ENCODE measurements around the gene KLHL35.

KLHL35 gene

DNA sequence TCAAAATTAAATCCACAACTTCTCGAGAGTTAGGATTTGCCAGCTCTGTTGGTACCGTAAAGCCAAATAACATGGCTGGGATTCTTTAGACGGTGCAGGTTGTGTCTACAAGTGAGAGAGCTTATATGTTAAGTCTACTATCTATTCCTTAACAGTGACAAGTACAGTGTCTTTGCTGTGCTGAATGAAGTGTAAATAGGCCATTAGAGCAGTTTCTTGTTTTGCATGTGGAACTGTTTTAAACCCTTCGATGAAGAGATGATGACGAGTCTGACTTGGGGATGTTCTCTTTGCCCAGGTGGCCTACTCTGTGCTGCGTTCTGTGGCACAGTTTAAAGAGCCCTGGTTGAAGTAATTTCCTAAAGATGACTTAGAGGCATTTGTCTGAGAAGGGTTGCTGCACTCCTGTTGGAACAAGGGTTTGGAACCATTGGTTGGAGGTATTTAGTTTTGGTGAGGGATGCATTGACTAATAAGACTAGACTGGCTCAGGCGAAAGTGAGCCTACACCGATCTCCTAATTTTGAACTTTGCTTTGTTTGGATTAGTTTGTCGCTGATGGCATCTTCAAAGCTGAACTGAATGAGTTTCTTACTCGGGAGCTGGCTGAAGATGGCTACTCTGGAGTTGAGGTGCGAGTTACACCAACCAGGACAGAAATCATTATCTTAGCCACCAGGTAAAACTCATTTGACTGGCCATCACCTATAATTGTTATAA, 32.7 kb downstream of the KLHL35 start:
- H3K36me3 ChIP-seq (ENCODE audit: low read depth), result peaks cover 59% of the 10 kb centered on the region
- H3K27ac ChIP-seq (ENCODE audit: poor library complexity, severe bottlenecking), result peak overlapping the region; percentile 91
- TF ChIP-seq, protein P1, sequence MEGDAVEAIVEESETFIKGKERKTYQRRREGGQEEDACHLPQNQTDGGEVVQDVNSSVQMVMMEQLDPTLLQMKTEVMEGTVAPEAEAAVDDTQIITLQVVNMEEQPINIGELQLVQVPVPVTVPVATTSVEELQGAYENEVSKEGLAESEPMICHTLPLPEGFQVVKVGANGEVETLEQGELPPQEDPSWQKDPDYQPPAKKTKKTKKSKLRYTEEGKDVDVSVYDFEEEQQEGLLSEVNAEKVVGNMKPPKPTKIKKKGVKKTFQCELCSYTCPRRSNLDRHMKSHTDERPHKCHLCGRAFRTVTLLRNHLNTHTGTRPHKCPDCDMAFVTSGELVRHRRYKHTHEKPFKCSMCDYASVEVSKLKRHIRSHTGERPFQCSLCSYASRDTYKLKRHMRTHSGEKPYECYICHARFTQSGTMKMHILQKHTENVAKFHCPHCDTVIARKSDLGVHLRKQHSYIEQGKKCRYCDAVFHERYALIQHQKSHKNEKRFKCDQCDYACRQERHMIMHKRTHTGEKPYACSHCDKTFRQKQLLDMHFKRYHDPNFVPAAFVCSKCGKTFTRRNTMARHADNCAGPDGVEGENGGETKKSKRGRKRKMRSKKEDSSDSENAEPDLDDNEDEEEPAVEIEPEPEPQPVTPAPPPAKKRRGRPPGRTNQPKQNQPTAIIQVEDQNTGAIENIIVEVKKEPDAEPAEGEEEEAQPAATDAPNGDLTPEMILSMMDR (IDR thresholded peaks at IDR 0.05; ENCODE audit: poor library complexity, severe bottlenecking), result no peak
- peak overlapping the region; percentile 81 for H3K4me3 ChIP-seq (ENCODE audit: severe bottlenecking)
- no peaks in the 10 kb centered on the region for H3K27me3 ChIP-seq (ENCODE audit: insufficient read depth, poor library complexity, severe bottlenecking)
- no peak for DNase-seq (ENCODE audit: low spot score)
- H3K4me1 ChIP-seq (ENCODE audit: insufficient read depth, poor library complexity, severe bottlenecking), result peaks cover 14% of the 10 kb centered on the region
- peak; percentile 26 for ATAC-seq (ENCODE audit: low read depth)
- H3K9me3 ChIP-seq (ENCODE audit: severe bottlenecking), result no peaks in the 10 kb centered on the region

DNA sequence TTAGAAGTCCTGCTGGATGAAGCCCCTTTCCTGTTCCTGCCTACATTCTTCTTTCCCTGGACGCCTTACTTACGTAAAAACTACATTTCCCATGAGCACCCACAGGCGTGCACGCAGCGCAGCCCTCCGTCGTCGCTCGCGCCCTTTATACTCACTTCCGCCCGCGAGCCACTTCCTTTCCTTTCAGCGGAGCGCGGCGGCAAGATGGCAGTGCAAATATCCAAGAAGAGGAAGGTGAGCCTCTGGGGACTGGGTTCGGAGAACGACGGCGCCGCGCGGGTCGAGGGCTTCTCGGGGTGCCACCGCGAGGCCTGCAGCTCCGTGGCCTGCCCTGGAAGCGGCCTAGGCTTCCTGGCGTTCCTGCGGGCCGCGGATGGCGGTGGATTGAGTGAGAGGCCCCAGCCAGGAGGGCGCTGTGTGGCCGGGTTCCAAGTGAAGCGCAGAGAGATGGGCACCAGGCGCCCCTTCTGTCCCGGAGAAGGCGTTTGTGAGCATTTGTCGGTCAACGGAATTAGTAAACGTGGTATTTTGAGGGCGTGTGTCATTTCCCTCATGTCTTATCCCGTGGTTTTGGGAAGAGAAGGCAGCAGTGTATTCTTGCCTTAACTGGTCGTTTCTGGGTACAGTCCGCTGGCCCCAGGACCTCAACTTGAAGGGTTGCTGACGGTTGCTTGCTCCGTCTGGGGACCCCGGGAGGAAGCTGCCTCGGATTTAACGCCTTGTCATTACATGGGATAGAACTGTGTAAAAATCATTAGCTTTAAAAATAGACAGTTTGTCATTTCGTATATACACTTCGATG, 33.5 kb downstream of the KLHL35 start, which contains the start of gene RPS3:
RPS3 (plus strand) TSS at position 175 of the 802 bp plus-strand sequence; CDS start at position 205, 30 bp downstream.
- Histone ChIP-seq H3K4me1 (ENCODE audit: insufficient read depth, poor library complexity, severe bottlenecking) (peaks cover 14% of the 10 kb centered on the region), H3K9me3 (ENCODE audit: severe bottlenecking) (no peaks in the 10 kb centered on the region), H3K27ac (ENCODE audit: poor library complexity, severe bottlenecking) (peak within 1 kb of the TSS; percentile 91), H3K27me3 (ENCODE audit: insufficient read depth, poor library complexity, severe bottlenecking) (no peaks in the 10 kb centered on the region), H3K4me3 (ENCODE audit: severe bottlenecking) (peak within 1 kb of the TSS; percentile 81), H3K36me3 (ENCODE audit: low read depth) (peaks cover 51% of the 10 kb centered on the region)
- TF ChIP-seq, protein P1 (IDR thresholded peaks at IDR 0.05; ENCODE audit: poor library complexity, severe bottlenecking), result no peak
- peak; percentile 92 for ATAC-seq (ENCODE audit: low read depth)
- peak; percentile 88 for DNase-seq (ENCODE audit: low spot score)

DNA sequence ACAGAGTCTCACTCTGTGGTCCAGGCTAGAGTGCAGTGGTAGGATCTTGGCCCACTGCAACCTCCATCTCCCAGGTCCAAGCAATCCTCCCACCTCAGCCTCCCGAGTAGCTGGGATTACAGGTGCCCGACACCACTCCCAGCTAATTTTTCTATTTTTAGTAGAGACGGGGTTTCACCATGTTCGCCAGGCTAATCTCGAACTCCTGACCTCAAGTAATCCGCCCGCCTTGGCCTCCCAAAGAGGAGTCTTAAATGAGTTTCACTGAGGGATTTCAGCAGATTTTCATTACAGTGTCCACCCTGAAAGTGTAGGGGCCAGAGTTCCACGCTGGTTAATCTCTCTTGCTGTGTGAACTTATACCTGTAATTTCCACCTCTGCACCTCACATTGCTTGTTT, 34.1 kb downstream of the KLHL35 start:
- Histone ChIP-seq H3K27me3 (ENCODE audit: insufficient read depth, poor library complexity, severe bottlenecking) (no peaks in the 10 kb centered on the region), H3K4me1 (ENCODE audit: insufficient read depth, poor library complexity, severe bottlenecking) (peaks cover 14% of the 10 kb centered on the region), H3K36me3 (ENCODE audit: low read depth) (peaks cover 45% of the 10 kb centered on the region), H3K27ac (ENCODE audit: poor library complexity, severe bottlenecking) (peak overlapping the region; percentile 91), H3K4me3 (ENCODE audit: severe bottlenecking) (peak overlapping the region; percentile 81), H3K9me3 (ENCODE audit: severe bottlenecking) (no peaks in the 10 kb centered on the region)
- ATAC-seq (ENCODE audit: low read depth), result no peak
- DNase-seq (ENCODE audit: low spot score), result no peak
- TF ChIP-seq, protein P1 (IDR thresholded peaks at IDR 0.05; ENCODE audit: poor library complexity, severe bottlenecking), result no peak

DNA sequence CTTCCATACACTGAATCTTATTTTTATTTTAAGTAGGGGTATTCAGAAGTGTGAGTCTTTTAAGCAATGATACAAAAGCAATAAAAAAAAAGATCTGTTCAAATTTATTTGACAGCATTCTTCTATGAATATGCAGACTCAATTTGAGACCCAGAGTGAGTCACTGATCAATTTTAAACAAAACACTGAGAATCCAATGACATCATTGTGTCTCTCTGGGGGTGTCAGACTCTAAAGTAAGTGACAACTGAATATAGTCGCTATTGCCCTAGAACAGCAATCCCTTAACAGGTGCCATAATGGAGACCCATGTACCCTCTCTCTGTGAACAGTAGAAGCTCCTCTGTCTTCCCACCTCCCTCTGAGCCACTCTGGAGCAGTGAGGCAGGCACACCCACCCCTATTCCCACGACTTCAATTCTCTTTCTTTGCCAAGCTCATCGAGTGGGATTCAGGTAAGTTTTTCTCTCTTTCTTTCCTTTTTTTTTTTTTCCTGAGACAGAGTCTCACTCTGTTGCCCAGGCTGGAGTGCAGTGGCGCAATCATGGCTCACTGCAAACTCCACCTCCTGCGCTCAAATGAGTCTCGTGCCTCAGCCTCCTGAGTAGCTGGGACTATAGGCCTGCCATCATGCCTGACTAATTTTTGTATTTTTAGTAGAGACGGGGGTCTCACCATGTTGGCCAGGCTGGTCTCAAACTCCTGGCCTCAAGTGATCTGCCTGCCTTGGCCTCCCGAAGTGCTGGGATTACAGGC, 38.7 kb downstream of the KLHL35 start:
- Histone ChIP-seq H3K36me3 (ENCODE audit: low read depth) (no peaks in the 10 kb centered on the region), H3K4me3 (ENCODE audit: severe bottlenecking) (no peak overlapping the region), H3K4me1 (ENCODE audit: insufficient read depth, poor library complexity, severe bottlenecking) (peaks cover 6% of the 10 kb centered on the region), H3K27me3 (ENCODE audit: insufficient read depth, poor library complexity, severe bottlenecking) (no peaks in the 10 kb centered on the region), H3K9me3 (ENCODE audit: severe bottlenecking) (no peaks in the 10 kb centered on the region), H3K27ac (ENCODE audit: poor library complexity, severe bottlenecking) (no peak overlapping the region)
- DNase-seq (ENCODE audit: low spot score), result no peak
- TF ChIP-seq, protein P1 (IDR thresholded peaks at IDR 0.05; ENCODE audit: poor library complexity, severe bottlenecking), result no peak
- no peak for ATAC-seq (ENCODE audit: low read depth)
